CD14-positive monocyte (primary cell): Measurements from ENCODE around the gene FLOT2. TPM values are rescaled to one million over a fixed set of nuclear protein-coding genes. Genes with fewer than 3 reads are reported as not detected.

ENCODE experiments used
- DNase-seq, 3 donors: peaks; one replicate each; pipeline ENCODE4 v3.0.0-alpha.2; 2011 to 2022
- H2AFZ ChIP-seq: 2 replicates; pipeline ENCODE4 v1.6.0; 2012; ENCODE audit warnings: mild to moderate bottlenecking, low read depth, low read length, inconsistent platforms; ENCODE audit not compliant: insufficient read depth, poor library complexity, severe bottlenecking
- H3K27ac ChIP-seq, 2 donors: 1 replicate in 1 of 2; 2 replicates in 1 of 2; pipeline ENCODE4 v1.5.1; 2012 to 2013; ENCODE audit warnings: low read length in 2 of 2, control low read depth in 1 of 2, inconsistent platforms in 1 of 2, low read depth in 1 of 2, mild to moderate bottlenecking in 1 of 2
- H3K27me3 ChIP-seq, 2 donors: one replicate each; pipeline versions ENCODE4 v1.6.0 to v1.6.1; 2011 to 2013; ENCODE audit warnings: low read length in 2 of 2; ENCODE audit not compliant: control insufficient read depth in 2 of 2, insufficient read depth in 2 of 2
- H3K36me3 ChIP-seq, 2 donors: replicated peaks in 1 of 2; 1 replicate in 1 of 2; 2 replicates in 1 of 2; pipeline versions ENCODE4 v1.5.1 to v1.6.1; 2012 to 2013; ENCODE audit warnings: low read length in 2 of 2, control low read depth in 1 of 2, inconsistent platforms in 1 of 2, mild to moderate bottlenecking in 1 of 2; ENCODE audit not compliant: insufficient read depth in 2 of 2, control insufficient read depth in 1 of 2
- H3K4me1 ChIP-seq, 2 donors: 1 replicate in 1 of 2; 2 replicates in 1 of 2; pipeline versions ENCODE4 v1.5.1 to v1.6.1; 2012 to 2013; ENCODE audit warnings: low read length in 2 of 2, control low read depth in 1 of 2, inconsistent platforms in 1 of 2, mild to moderate bottlenecking in 1 of 2, moderate library complexity in 1 of 2; ENCODE audit not compliant: insufficient read depth in 2 of 2, control insufficient read depth in 1 of 2
- H3K4me2 ChIP-seq: replicated peaks from 2 replicates; pipeline ENCODE3; 2012; ENCODE audit warnings: low read length, moderate library complexity, mild to moderate bottlenecking; ENCODE audit not compliant: poor library complexity, severe bottlenecking; ENCODE audit errors: extremely low read depth
- H3K4me3 ChIP-seq, 3 experiments: fragments of 200-600 bp in 1 of 3; sonication (generic) in 1 of 3; replicated peaks in 1 of 3; 1 replicate in 2 of 3; 2 replicates in 1 of 3; pipeline ENCODE4 v1.5.1; 2011 to 2013; ENCODE audit warnings: low read length in 3 of 3, mild to moderate bottlenecking in 3 of 3, control low read depth in 2 of 3, low read depth in 2 of 3, inconsistent platforms in 1 of 3, moderate library complexity in 1 of 3
- H3K79me2 ChIP-seq: 2 replicates; pipeline ENCODE4 v1.6.0; 2012; ENCODE audit warnings: mild to moderate bottlenecking, control low read depth, inconsistent platforms, low read length, moderate library complexity; ENCODE audit not compliant: insufficient read depth
- H3K9ac ChIP-seq: 2 replicates; pipeline ENCODE4 v1.6.0; 2017; ENCODE audit warnings: low read length, mild to moderate bottlenecking; ENCODE audit not compliant: insufficient read depth, poor library complexity, severe bottlenecking
- H3K9me3 ChIP-seq, 2 donors: replicated peaks in 1 of 2; 1 replicate in 1 of 2; 2 replicates in 1 of 2; pipeline versions ENCODE4 v1.5.1 to v1.6.1; 2012 to 2013; ENCODE audit warnings: low read length in 2 of 2, control low read depth in 1 of 2; ENCODE audit not compliant: control insufficient read depth in 1 of 2, insufficient read depth in 1 of 2
- H4K20me1 ChIP-seq: 2 replicates; pipeline ENCODE4 v1.6.0; 2012; ENCODE audit warnings: mild to moderate bottlenecking, low read length, control low read depth, moderate library complexity; ENCODE audit not compliant: insufficient read depth
- H3K27ac Mint-ChIP-seq, 7 donors: one replicate each; pipeline ENCODE4 v1.8.0; 2020; ENCODE audit warnings: mild to moderate bottlenecking in 7 of 7, mixed read lengths in 7 of 7, moderate library complexity in 6 of 7, inconsistent platforms in 2 of 7
- H3K27me3 Mint-ChIP-seq, 3 donors: one replicate each; pipeline ENCODE4 v1.8.0; 2021 to 2022; ENCODE audit warnings: low read depth in 3 of 3, mild to moderate bottlenecking in 3 of 3, mixed read lengths in 3 of 3, moderate library complexity in 3 of 3, inconsistent platforms in 1 of 3
- H3K36me3 Mint-ChIP-seq, 2 donors: one replicate each; pipeline ENCODE4 v1.8.0; 2020; ENCODE audit warnings: mixed read lengths in 2 of 2, inconsistent platforms in 1 of 2, mild to moderate bottlenecking in 1 of 2
- H3K4me1 Mint-ChIP-seq: one replicate; pipeline ENCODE4 v1.8.0; 2020; ENCODE audit warnings: mild to moderate bottlenecking, mixed read lengths
- H3K4me3 Mint-ChIP-seq, 2 donors: one replicate each; pipeline ENCODE4 v1.8.0; 2020; ENCODE audit warnings: mild to moderate bottlenecking in 2 of 2, mixed read lengths in 2 of 2, moderate library complexity in 1 of 2
- H3K9me3 Mint-ChIP-seq, 7 donors: one replicate each; pipeline ENCODE4 v1.8.0; 2020 to 2022; ENCODE audit warnings: mixed read lengths in 7 of 7, mild to moderate bottlenecking in 6 of 7, moderate library complexity in 6 of 7, inconsistent platforms in 2 of 7
- WGBS: methylation state at CpG from one replicate; pipeline ENCODE4 v1.1.5; 2013; ENCODE audit warnings: missing lambda C conversion rate; ENCODE audit not compliant: insufficient coverage; 5-methylcytosine and 5-hydroxymethylcytosine counted together
- intact Hi-C, 2 donors: fragments of 100-400 bp; cut with micrococcal nuclease; formaldehyde crosslinking; loops; one replicate each; pipeline versions ENCODE4 v1.15.0 to v1.15.1; 2023
- polyA plus RNA-seq, 3 donors: library from polyadenylated mRNA; depleted of rRNA in 1 of 3; unstranded in 2 of 3; stranded (reverse) in 1 of 3; fragments of 300-500 nt in 2 of 3; fragments of >200 nt in 1 of 3; fragmentation: Illumina TruSeq in 2 of 3; gene quantifications; 1 replicate in 2 of 3; 2 replicates in 1 of 3; pipeline ENCODE4 v1.2.3, GENCODE V29; 2012 to 2021
- TF ChIP-seq, protein P1 (sequence below): fragments of 200-600 bp; IDR thresholded peaks from one replicate; pipeline ENCODE4 v1.8.0; 2022; ENCODE audit warnings: antibody characterized with exemption, mild to moderate bottlenecking

The FLOT2 gene
- polyA plus RNA-seq, 3 donors, result 138 to 271 (median 244) TPM

DNA sequence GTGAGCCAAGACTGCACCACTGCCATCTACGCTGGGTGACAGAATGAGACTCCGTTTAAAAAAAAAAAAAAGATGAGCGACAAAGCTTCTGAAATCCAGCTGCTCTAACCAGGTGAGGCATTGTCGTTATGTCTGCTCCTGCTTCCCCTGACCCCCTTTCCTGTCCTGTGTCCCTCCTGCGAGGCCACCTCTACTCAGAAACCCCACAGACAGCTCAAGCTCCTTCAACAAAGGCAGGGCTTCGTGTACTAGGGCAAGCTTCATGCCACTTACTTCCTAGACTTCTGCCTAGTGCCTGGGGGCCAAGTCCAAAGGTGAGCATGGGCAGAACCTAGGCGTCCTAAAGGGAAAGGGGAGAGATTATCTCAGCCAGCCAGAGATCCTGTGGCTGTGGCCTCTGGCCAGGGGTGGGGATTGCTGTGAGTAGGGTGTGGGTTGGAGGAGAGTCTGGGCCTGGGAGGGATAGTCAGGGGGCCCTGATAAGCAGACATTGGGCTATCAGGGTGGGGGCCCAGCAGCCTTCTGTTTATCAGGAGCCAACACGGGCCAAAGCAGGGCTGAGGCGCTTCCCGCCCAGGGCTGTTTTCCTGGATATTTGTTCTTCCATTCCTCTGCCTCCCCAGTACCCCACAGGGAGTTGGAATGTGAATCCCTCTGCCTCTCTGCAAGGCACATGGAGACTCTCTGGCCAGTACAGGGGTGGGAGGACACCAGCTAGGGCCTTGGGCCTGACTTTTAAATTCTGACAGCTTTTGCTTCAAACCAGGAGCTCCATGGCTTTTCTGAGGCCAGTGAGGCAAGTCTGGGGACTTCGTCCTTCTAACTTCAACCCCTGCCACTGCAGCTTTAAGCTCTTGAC, 32.3 kb downstream of the FLOT2 start:
- Mint-ChIP-seq H3K36me3 (peaks cover 6 to 14% of the 10 kb centered on the region in 2 donors), H3K9me3 (no peaks in the 10 kb centered on the region), H3K27me3 (peaks cover 0 to 2% (median 2%) of the 10 kb centered on the region in 3 donors), H3K4me1 (peaks cover 8% of the 10 kb centered on the region), H3K4me3 (no peak overlapping the region), H3K27ac (peak overlapping the region in 1 of 7 donors; percentile 26)
- no peak overlapping the region for H3K4me2 ChIP-seq
- no peaks in the 10 kb centered on the region for H3K9me3 ChIP-seq
- H3K27ac ChIP-seq, result no peak overlapping the region
- H2AFZ ChIP-seq, result peak overlapping the region; percentile 62
- no peak for DNase-seq
- WGBS, result 86% methylated on average over 6 of the region's 11 CpGs
- no peaks in the 10 kb centered on the region for H3K27me3 ChIP-seq
- H3K4me3 ChIP-seq, result no peak overlapping the region
- no peak overlapping the region for H3K9ac ChIP-seq
- H3K36me3 ChIP-seq, result peaks cover 8 to 11% of the 10 kb centered on the region in 2 donors
- H3K4me1 ChIP-seq, result peaks cover 3 to 9% of the 10 kb centered on the region in 2 donors
- H3K79me2 ChIP-seq, result no peaks in the 10 kb centered on the region
- intact Hi-C loops, result no loop called here
- TF ChIP-seq, protein P1, sequence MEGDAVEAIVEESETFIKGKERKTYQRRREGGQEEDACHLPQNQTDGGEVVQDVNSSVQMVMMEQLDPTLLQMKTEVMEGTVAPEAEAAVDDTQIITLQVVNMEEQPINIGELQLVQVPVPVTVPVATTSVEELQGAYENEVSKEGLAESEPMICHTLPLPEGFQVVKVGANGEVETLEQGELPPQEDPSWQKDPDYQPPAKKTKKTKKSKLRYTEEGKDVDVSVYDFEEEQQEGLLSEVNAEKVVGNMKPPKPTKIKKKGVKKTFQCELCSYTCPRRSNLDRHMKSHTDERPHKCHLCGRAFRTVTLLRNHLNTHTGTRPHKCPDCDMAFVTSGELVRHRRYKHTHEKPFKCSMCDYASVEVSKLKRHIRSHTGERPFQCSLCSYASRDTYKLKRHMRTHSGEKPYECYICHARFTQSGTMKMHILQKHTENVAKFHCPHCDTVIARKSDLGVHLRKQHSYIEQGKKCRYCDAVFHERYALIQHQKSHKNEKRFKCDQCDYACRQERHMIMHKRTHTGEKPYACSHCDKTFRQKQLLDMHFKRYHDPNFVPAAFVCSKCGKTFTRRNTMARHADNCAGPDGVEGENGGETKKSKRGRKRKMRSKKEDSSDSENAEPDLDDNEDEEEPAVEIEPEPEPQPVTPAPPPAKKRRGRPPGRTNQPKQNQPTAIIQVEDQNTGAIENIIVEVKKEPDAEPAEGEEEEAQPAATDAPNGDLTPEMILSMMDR, result no peak
- no peaks in the 10 kb centered on the region for H4K20me1 ChIP-seq

DNA sequence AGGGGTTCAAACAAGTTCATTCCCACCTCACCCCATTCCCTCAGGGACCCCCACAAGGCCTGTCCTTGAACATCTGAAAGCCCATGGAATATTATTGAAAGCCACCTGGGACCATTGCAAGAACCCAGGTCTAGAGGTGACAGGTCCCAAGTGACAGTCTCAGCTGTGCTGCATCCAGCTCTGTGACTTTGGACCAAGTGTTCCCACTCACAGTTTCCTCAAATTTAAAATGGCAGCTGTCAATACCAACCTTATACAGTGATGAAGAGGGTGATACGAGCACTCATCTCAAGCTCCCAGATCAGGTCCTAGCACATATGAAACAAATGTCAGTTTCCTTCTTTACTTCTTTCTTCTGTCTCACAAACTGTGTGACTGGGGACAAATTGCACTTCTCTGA, 33.6 kb downstream of the FLOT2 start:
- intact Hi-C loops, result no loop called here
- Histone ChIP-seq H3K9me3 (no peaks in the 10 kb centered on the region), H2AFZ (no peak overlapping the region), H3K4me3 (no peak overlapping the region), H4K20me1 (no peaks in the 10 kb centered on the region), H3K9ac (no peak overlapping the region), H3K27ac (no peak overlapping the region), H3K79me2 (no peaks in the 10 kb centered on the region), H3K27me3 (no peaks in the 10 kb centered on the region), H3K4me1 (peaks cover 3 to 9% of the 10 kb centered on the region in 2 donors), H3K36me3 (peaks cover 16 to 22% of the 10 kb centered on the region in 2 donors), H3K4me2 (no peak overlapping the region)
- H3K27ac Mint-ChIP-seq, result no peak overlapping the region
- no peak for DNase-seq
- no CpG with 5 or more reads among the region's 1 CpG for WGBS
- no peak overlapping the region for H3K4me3 Mint-ChIP-seq
- H3K4me1 Mint-ChIP-seq, result peaks cover 8% of the 10 kb centered on the region
- TF ChIP-seq, protein P1, result no peak
- no peaks in the 10 kb centered on the region for H3K9me3 Mint-ChIP-seq
- peaks cover 0 to 2% (median 0%) of the 10 kb centered on the region in 3 donors for H3K27me3 Mint-ChIP-seq
- peaks cover 14 to 27% of the 10 kb centered on the region in 2 donors for H3K36me3 Mint-ChIP-seq
